HG03342 (cell line): ENCODE measurements around the gene CYB561D1.

Experiments
- ATAC-seq: cut with Tn5 transposase; IDR thresholded peaks from one replicate; pipeline ENCODE4 v1.9.1; 2021; ENCODE audit warnings: mild to moderate bottlenecking, moderate library complexity; ENCODE audit not compliant: unreplicated experiment

The CYB561D1 gene

DNA sequence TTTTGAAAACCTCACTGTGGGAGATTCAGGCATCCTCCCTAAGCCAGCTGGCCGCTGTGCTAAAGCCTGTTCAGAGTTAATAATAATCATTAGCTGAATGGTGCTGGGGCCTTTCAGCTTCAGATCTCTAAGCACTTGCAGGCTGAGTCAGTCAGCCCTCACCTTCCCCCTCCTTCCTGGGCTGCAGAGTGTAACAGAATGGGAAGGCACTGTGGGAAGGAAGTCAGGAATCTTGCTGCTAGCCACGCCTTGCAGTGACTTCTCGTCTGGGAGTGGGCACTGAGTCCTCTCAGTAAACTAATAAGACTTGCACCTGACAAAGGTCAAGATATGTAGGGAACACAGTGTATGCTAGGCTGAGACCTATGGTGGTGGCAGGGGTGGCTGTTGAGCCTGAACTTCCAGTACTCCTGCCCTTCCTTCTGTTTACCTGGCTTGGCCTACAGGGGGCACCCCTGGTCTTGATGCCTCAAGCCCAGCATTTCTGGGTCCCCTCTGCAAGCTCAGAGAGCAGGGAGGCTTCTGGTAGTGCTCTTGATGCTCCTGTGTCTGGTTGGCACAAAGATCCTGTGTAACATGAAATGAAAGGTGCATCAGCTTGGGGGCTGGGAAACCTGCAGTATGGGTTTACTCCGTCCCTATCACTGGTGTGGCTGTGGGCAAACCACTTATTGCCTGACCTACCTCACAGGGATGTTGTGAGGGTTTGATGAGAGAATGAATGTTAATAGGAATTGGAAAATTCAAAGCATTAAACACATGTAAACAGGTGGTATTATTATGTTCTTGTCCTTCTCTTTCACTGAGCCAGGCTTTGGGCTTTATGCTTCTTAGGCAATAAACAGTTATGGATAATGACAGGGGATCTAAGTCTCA lies 6.0 kb downstream of the CYB561D1 start:
- no peak for ATAC-seq

DNA sequence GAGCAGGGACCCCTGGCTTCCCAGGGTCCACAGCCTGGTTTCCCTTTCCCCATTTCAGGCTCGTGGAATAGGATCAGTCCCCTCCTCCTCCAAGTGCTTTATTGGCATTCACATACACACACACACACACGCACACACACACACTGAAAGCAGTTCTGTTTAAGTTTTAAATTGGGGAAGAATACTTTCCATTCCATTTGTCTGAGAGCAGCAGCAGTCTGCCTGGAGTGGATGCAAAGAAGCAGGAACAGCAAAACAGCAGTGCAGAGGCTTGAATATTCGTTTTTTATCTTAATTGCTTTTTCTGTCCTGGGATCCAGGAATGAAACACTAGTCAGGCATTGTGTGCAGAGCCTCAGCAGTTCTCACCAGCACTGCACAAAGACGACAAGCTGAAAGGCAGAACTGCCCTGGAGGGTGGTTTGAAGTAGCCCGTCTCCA lies 7.1 kb downstream of the CYB561D1 start:
- no peak for ATAC-seq

DNA sequence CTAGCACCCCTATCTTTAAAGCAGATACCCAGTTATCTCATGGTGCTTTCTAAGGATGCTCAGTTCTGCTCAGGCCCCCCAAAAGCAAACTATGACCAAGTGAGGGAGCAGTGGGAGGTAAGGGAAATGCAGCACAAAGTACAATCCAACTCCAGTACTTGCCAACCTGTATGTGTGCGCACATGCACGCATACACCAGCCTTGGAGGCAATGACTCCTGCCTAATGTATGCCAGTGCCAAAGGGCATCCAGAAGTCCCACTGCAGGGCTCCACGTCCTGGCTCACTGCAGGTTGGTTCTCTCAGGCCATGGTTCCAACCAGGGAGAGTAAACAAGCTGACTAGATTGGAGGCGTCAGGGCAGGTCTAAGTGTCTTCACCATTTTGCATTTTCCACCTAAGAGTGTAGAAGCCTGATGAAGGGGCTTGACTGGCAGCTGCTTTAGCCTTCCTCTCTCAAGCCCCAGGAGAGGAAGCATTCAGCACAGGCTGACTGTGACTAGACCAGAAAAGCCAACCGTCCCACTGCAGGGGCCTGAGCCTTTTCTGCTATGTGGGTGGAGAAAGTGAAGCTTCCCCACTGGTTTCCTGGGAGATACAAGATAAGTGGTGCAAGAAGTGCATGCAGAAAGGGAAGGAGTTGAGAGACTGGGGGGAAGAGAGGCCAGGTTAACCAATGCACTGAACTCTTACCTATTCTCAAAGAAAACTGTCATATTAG lies 7.9 kb downstream of the CYB561D1 start:
- ATAC-seq: no peak

DNA sequence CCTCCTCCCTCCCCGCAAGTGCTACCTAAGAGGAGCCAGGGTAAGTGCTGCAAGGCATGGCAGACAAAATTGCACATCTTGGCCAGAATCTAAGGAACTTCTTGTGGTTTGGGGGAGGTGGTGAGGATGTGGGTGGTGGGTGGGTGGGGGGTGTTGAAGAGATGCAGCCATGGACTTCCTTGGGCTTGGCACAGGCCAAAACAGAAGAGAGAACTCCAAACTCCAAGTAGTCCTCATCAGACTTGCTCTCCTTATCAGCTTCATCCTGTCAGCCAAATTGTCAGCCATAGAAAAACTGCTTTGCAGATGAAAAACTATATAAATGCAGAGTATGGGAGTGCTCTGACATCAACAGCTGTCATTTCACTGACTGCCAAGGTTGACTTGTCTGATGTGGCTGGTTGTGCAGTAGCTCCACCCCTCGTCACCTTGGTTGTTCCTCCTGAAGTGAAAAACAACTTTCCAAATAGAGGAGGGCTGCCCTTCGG lies 8.5 kb downstream of the CYB561D1 start:
- no peak for ATAC-seq

DNA sequence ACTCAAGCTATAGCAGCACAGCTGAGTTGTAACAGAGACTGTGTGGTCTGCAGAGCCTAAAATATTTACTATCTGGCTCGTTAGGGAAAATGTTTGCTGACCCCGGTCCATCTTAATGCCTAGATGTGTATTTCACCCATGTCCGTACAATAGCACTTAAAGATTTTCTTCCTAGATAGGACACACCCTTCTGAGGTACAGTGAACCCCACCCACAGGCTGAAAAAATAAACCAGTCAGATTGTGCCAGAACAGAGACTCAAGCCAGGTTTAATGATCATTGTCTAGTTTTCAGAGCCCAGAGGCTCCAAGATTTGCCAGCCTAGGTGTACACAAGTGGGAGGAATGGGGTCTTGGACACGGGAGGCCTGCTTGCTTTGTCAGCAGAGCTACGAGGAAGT lies 10.0 kb downstream of the CYB561D1 start:
- no peak for ATAC-seq

DNA sequence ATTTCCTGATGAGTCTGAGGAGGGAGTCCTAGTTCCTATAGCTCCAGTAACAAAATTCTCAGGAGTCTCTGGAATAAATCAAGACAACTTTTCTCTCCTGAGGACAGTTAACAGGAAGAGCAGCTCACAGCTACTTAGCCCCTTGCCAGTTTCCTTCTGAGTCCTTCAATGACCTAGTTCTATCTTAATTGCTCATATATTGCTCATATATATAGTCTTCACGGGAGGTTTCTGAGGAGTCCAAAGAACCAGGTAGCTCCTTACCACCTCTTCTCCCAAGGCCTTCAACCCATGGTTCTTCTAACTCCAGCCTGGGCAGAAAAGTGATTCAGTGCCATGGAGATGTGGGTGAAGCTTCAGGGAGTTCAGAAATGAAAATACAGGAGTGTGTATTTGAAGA lies 11.1 kb downstream of the CYB561D1 start:
- no peak for ATAC-seq

DNA sequence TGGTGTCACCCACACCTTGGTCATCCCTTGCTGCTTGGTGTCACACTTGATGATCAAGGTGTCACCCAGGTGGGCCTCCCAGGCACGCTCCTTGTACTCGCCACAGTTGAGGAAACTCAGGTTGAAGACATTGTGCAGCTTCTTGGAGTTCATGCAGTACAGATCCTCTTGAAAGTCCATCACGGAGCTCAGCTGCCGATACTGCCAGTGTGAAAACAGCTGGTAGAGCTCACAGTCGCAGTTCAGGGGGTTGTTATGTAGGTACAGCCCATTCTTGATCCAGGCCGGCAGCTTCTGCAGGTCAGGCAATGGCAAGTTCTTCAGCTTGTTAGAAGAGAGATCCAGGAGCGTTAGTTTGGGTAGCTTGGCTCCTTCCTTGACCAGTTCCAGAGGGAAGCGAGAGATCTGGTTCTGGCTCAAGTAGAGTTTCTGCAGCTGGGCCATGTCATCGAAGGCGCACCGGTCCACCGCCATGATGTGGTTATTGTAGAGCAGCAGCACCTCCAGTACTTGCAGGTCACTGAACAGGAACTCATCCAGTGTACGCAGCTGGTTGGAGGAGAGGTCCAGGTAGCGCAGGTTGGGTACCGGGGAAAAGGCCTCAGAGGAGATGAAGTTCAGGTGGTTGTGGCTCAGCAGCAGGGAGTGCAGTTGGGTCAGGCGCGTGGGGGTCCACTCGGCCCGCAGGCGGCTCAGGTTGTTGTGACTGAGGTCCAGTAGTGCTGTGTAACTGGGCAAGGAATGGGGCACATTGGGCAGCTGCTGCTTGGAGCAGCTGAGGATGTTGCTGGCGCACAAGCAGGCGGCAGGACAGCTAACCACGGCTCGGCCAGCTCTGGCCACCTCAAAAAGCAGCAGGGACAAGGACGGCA lies 14.3 kb downstream of the CYB561D1 start:
- no peak for ATAC-seq

DNA sequence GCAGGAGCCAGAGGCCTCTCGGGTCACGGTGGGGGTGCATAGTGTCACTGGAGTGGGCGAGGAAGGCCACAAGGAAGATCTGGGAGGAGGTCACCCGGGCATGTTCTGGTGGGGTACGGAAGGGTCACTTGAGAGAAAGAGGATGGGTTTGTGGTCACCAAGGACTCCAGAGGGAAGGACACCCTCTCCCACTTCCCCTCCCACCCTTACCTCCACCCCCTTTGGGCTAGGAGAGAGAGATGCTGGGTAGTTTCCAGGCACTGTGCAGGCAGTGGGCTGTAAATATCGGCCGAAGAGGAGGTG lies 14.9 kb downstream of the CYB561D1 start:
- ATAC-seq: no peak

DNA sequence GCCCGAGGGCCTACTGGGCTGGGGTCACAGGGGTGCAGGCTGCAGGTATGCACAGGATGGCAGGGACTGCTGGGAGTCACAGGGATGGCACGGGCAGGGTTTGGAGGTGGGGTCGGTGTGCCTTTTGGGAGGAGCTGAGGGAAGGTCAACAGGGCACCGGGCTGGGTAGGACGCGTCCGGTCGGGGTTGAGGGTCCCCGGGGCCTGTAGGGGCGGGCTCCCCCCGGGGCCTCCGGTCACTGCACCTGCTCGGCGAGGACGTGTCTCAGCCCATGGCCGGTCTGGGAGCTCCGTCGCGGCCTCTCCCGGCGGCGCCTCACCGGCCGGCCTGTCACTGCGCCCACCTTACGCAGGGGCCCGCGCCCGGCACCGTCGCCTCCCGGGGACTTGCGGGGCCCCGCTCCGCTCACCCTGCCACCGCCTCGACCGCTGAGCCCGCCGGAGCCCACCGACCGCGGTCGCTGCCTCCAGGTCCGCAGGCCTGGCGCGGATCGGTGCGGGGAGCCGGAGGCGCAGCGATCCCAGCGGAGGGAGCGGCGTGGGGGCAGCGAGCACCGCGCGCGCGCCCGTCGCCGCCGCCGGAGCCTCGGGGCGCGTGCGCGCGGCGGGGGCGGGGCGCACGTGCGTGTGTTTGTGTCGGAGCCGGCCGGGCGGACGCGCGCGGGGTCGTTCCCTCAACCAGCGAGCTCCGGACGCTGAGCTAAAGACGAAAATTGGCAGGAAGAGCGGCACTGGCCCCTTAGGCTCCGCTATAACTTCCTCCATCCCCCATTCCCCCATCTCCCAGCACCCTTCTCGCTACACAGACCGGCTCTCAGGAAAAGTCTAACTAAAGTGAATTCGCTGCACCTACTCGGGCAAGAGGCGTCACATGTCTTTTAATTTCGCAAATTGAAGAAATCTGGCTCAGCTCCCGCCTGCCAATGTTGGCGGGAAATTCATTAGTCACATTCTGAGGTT lies 15.6 kb downstream of the CYB561D1 start, which contains the start of gene AMIGO1:
AMIGO1 (minus strand) TSS at position 552 of the 959 bp plus-strand sequence. CDS start 815 bp downstream, outside the sequence.
- ATAC-seq: no peak

DNA sequence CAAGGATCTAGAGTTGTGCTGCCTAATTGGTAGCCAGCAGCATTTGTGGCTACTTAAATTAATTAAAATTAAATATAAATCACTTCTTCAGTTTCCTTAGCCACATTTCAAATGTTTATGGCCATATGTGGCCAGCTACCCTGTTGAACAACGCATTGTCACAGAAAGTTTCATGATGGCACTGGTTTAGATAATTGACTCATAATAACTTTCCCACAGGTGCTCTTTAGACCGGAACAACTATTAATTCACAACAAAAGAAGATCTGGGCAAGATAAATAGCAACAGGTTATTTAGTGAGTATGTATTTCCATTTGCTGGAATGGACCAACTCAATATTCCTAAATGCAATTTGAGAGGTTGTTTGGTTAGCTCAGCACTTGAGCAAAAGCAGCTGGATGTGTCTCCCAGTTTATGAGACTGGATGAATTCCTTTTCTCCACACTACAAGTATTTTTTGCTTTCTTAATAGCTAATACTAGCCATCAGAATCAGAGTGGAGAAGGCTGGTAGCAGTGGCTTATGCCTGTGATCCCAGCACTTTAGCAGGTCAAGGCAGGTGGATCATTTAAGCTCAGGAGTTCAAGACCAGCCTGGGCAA lies 19.3 kb downstream of the CYB561D1 start:
- ATAC-seq: no peak

DNA sequence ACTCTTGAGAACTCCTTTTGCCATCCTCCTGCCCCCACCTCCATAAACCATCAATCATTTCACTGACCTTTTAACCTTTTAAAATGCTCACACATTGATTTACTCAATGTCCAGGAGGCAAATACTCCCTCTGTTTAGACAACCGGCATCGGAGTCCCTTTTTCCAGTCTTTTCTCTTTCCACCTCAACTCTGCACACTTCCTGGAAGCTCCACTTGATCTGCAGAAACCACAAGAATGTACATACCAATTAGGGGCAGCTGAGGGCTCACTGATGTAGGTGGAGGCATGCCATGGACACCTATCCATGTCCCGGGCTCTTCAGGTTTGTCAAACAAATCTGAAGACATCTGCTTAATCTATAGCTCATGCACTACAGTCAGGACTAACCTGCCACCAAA lies 21.0 kb downstream of the CYB561D1 start:
- ATAC-seq: no peak

DNA sequence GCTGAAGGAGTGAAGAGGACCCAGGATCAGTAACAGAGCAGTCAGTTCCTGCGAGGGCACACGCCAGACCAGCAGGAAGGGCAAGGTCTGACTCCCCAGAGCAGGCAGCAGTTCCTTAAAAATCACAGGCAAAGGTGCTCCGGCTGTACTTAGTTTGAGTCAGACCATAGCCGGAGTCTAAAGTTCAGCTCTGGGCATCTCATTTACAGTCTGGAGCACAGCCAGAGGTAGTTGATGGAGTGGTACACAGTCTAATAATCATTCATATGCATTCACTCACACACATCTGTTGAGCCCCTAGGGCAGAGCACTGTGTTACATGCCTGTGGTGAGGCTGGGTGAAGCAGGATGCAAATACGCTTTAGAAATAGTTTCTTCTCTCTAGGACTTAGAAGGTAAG lies 23.0 kb downstream of the CYB561D1 start:
- no peak for ATAC-seq

DNA sequence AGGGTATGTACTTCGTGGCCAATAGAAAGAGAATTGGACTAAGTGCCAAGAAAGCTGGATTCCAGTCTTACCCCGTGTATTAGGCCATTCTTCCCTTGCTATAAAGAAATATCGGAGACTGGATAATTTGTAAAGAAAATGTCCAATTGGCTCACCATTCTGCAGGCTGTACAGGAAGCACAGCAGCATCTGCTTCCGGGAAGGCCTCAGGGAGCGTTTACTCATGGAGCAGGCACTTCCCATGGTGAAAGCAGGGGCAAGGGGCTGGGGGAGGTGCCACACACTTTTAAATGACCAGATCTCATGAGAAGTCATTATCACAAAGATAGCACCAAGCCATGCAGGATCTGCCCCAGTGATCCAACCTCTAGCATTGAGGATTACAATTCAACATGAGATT lies 23.4 kb downstream of the CYB561D1 start:
- ATAC-seq: no peak

DNA sequence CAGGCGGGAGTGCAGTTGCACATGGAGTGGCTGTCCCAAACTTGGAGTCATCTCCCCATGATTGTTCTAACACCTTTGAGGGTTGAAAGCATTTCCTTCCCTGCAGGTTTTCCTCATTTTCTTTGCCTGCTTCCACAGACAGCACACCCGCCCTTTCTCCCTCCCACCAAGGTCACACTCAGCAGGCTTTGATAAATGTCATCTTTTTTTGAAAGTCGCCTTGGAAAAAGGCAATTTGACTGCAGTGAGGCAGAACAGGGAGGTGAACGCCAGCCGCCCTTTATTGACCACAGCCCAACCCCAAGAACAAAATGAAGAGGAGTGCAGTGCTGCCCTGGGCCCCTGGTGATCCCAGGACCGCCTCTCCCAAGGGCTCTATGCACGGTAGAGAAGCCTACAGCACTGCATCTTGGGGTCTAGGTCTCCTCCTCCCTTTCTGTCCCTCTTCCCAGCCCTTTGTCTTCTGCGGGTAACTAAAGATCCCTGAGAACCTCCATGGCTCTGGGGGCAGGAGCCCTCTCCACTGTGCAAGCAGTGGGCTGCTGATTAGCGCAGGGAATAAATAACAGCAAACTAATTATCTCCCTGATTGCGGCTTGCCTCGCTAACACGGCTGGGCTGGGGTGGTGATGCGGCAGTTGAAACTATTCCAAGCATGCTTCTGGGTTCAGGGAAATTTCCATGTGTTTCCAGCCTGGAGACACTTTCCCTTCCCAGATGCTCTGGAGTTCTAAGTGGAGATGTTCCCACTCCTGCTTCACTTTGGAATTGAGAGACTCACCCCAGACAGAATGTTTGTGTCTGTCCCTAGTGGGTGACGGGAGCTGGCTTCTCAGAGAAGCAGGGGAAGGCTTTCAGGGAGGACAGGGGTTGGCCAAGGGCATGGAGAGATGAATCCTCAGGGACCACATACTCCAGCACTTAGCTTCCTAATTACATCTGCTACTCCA lies 27.4 kb downstream of the CYB561D1 start:
- no peak for ATAC-seq

DNA sequence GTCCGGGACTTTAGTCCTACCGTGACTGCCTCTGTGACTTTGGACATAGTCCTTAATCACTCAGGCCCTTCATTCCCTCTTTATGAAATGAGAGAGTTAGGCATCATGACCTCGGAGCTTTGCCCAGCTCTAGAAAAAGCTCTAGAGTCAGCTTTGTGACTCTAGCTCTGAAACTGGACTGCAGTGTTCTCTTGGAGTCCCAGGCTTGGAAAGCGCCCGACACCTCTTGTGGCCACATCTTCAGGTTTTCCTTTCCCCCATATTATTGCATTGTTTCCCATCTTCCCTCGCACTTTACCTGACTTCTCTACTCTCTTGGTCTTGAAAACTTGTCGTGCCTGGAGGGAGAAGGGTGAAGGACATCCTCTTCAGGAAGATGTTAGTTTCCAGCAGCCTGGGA lies 28.1 kb downstream of the CYB561D1 start:
- ATAC-seq: no peak

DNA sequence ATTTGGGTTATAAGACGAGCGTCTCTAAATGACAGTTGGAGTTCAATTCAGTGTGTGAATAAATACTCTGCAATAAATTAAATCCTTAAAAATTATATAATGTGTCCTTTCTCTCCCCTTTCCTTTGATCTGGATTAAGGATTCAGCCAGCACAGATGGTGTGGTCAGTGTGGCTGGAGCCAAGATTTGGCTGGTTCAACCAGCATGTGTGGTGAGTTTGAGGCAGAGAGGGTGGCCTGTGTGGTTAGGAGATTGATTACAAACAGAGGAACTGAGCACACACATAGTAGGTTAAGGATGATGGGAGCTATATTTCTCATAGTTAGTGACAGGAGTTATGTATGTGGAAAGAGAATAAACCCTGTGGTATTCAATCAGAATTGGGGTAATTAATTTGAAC lies 29.8 kb downstream of the CYB561D1 start:
- ATAC-seq: no peak

DNA sequence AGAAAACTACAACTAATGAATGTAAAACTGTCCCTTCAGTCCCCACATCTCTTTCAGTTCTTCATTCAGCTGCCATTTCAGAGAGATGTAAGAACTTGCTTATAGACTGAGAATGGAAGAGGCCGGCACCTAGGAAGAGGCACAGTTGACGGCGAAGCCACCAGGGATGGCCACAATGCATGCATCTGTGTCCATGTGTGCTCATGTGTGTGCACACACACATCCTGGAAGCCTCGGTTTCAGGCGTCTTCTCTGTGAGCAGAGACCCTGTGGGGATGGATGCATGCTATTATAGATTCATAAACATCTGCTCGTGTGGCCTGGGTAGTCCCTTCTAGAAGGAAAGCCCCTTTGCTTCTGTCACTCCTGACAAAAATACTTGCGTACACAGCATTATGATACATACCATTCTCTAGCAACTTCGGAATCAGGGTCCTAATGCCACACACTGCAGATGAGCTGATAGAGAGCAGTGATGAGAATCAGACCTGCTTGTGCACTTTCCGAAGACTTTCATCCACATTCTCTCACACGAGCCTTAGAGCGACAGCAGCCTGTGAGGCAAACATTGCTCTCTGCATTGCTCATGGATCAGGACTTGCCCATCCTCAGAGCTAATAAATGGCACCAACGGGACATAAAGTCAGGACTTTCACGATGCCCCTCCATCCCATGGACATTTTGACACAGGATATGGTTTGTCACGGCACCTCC lies 33.4 kb downstream of the CYB561D1 start:
- ATAC-seq: no peak
